Measurements from ENCODE around the gene BCAP29. TPM values are rescaled to one million over a fixed set of nuclear protein-coding genes. Genes with fewer than 3 reads are reported as not detected.
A peak's percentile ranks its signal among the peaks of the same experiment; 100 is the strongest.

BCAP29 gene
- total RNA-seq, 2 experiments from 2014 or later, result 11.0 to 11.7 TPM

GRCh38 chr7:107563775-107564552 lies 16.1 kb upstream of the BCAP29 start, which contains the start of the genes COG5 and DUS4L:
COG5 (minus strand) TSS chr7:107563920; CDS start chr7:107563896, 24 bp downstream.
DUS4L (plus strand) TSS chr7:107563971; CDS start chr7:107567071, 3,100 bp downstream.
- peaks cover 36% of the 10 kb centered on the region for H3K36me3 Mint-ChIP-seq (ENCODE audit: low read depth)
- peak within 1 kb of the TSS; percentile 94 for H3K27ac Mint-ChIP-seq
- Histone ChIP-seq H3K27me3 (ENCODE audit: control insufficient read depth in 1 of 2, insufficient read depth in 2 of 2, low read length in 2 of 2) (no peaks in the 10 kb centered on the region), H3K4me3 (ENCODE audit: low read length) (peak within 1 kb of the TSS; percentile 83), H3K4me1 (ENCODE audit: insufficient read depth, low read length) (peaks cover 35% of the 10 kb centered on the region), H3K36me3 (ENCODE audit: insufficient read depth, low read length) (no peaks in the 10 kb centered on the region), H3K27ac (ENCODE audit: low read depth in 1 of 2, low read length in 2 of 2) (peak within 1 kb of the TSS; percentile 87 to 90), H3K9me3 (ENCODE audit: control insufficient read depth in 1 of 2, insufficient read depth in 1 of 2, low read length in 2 of 2) (no peaks in the 10 kb centered on the region)
- peak within 1 kb of the TSS; percentile 93 for H3K4me3 Mint-ChIP-seq
- peaks cover 70% of the 10 kb centered on the region for H3K4me1 Mint-ChIP-seq (ENCODE audit: low read depth)
- peak; percentile 85 for ATAC-seq (ENCODE audit: poor library complexity)
- ChIA-PET POLR2A (interaction anchor here (0.8 to 2.5 kb wide), 15 partner anchors 11 to 700 kb away, joined by 3 to 26 read pairs (median 5); partner anchors contain the start of genes BCAP29, CBLL1, HBP1 and PIK3CG), CTCF (interaction anchor here (0.8 to 1.9 kb wide), 3 partner anchors 13 to 179 kb away, joined by 3 to 5 read pairs (median 4); no protein-coding TSS in a partner anchor)
- intact Hi-C loops (cut with DNase I, micrococcal nuclease), result loop anchor here (2.0 to 10.0 kb wide), 9 partner anchors 17 to 1279 kb away; partner anchors contain the start of genes BCAP29 (in 2 of the 2), CBLL1 (in 2 of the 2), CCDC71L (in 1 of the 2) and DLD (in 1 of the 2)
- DNase-seq, result peak; percentile 69 to 94 (median 80)
- H3K27me3 Mint-ChIP-seq, result no peaks in the 10 kb centered on the region
- no peaks in the 10 kb centered on the region for H3K9me3 Mint-ChIP-seq
- TF ChIP-seq CTCF (IDR thresholded peaks at IDR 0.05), result no peak

- CTCF ChIA-PET, result interaction anchor here (0.8 to 1.9 kb wide), 3 partner anchors 13 to 179 kb away, joined by 3 to 5 read pairs (median 4); no protein-coding TSS in a partner anchor
These were observed 15.3 kb upstream of the BCAP29 start for GRCh38 chr7:107564553-107565298.

More at GRCh38 chr7:107564553-107565298, 15.3 kb upstream of the BCAP29 start:
- H3K4me3 Mint-ChIP-seq, result peak overlapping the region; percentile 93
- H3K27me3 ChIP-seq (ENCODE audit: control insufficient read depth in 1 of 2, insufficient read depth in 2 of 2, low read length in 2 of 2), result no peaks in the 10 kb centered on the region
- H3K36me3 Mint-ChIP-seq (ENCODE audit: low read depth), result peaks cover 39% of the 10 kb centered on the region
- H3K27me3 Mint-ChIP-seq, result no peaks in the 10 kb centered on the region
- H3K36me3 ChIP-seq (ENCODE audit: insufficient read depth, low read length), result no peaks in the 10 kb centered on the region
- peak overlapping the region; percentile 87 to 90 for H3K27ac ChIP-seq (ENCODE audit: low read depth in 1 of 2, low read length in 2 of 2)
- intact Hi-C loops (cut with DNase I, micrococcal nuclease), result loop anchor here (2.0 to 10.0 kb wide), 8 partner anchors 16 to 1280 kb away; partner anchors contain the start of genes BCAP29 (in 1 of the 2), CBLL1 (in 1 of the 2), CCDC71L (in 1 of the 2) and DLD (in 1 of the 2)
- H3K27ac Mint-ChIP-seq, result peak overlapping the region; percentile 94
- peak overlapping the region; percentile 83 for H3K4me3 ChIP-seq (ENCODE audit: low read length)
- TF ChIP-seq CTCF (IDR thresholded peaks at IDR 0.05), result no peak
- DNase-seq, result no peak
- no peaks in the 10 kb centered on the region for H3K9me3 Mint-ChIP-seq
- no peak for ATAC-seq (ENCODE audit: poor library complexity)
- peaks cover 62% of the 10 kb centered on the region for H3K4me1 Mint-ChIP-seq (ENCODE audit: low read depth)
- no peaks in the 10 kb centered on the region for H3K9me3 ChIP-seq (ENCODE audit: control insufficient read depth in 1 of 2, insufficient read depth in 1 of 2, low read length in 2 of 2)
- H3K4me1 ChIP-seq (ENCODE audit: insufficient read depth, low read length), result peaks cover 31% of the 10 kb centered on the region
- POLR2A ChIA-PET, result interaction anchor here (0.8 to 2.5 kb wide), 14 partner anchors 11 to 700 kb away, joined by 3 to 26 read pairs (median 5); partner anchors contain the start of genes BCAP29, CBLL1, HBP1 and PIK3CG
